Ovary (tissue), 9 donors: ENCODE results near the gene MSANTD7. TPM values are rescaled to one million over a fixed set of nuclear protein-coding genes. Genes with fewer than 3 reads are reported as not detected.

Source experiments
- DNase-seq, 5 donors: peaks; one replicate each; pipeline ENCODE4 v3.0.0-alpha.2; 2019 to 2020
- H3K27ac ChIP-seq, 2 donors: fragments of 200-600 bp; one replicate each; pipeline versions ENCODE4 v1.5.1 to v1.8.0; 2019 to 2022
- H3K27me3 ChIP-seq: fragments of 200-600 bp; one replicate; pipeline ENCODE4 v1.8.0; 2022
- H3K36me3 ChIP-seq: fragments of 200-600 bp; sonication (generic); one replicate; pipeline ENCODE4 v1.5.1; 2019
- H3K4me1 ChIP-seq: one replicate; pipeline ENCODE4 v1.8.1; 2013; ENCODE audit warnings: mild to moderate bottlenecking, moderate library complexity; ENCODE audit not compliant: insufficient read depth
- H3K4me3 ChIP-seq: fragments of 200-600 bp; sonication (generic); one replicate; pipeline ENCODE4 v1.5.1; 2017
- H3K9me3 ChIP-seq, 2 donors: fragments of 200-600 bp in 1 of 2; sonication (generic) in 1 of 2; one replicate each; pipeline versions ENCODE4 v1.5.1 to v1.8.1; 2013 to 2019; ENCODE audit warnings: mild to moderate bottlenecking in 1 of 2, moderate library complexity in 1 of 2
- EP300 ChIP-seq: sonication (generic); formaldehyde crosslinking; IDR thresholded peaks from one replicate; pipeline ENCODE4 v1.6.1; 2017; ENCODE audit warnings: antibody characterized with exemption
- POLR2A ChIP-seq: fragments of 450-650 bp; IDR thresholded peaks from one replicate; pipeline ENCODE4 v1.6.1; 2017; ENCODE audit warnings: antibody characterized with exemption, mild to moderate bottlenecking, moderate library complexity
- WGBS, 3 donors: extraction: QIAGEN DNeasy Blood & Tissue Kit in 1 of 3; methylation state at CpG; one replicate each; pipeline versions ENCODE4 v1.1.5 to v1.1.7; 2013 to 2017; 5-methylcytosine and 5-hydroxymethylcytosine counted together
- intact Hi-C, 4 donors: fragments of 100-400 bp; cut with DNase I; formaldehyde crosslinking; loops; one replicate each; pipeline versions ENCODE4 v1.11.0 to v1.15.1; 2022 to 2023
- polyA plus RNA-seq, 2 donors: library from polyadenylated mRNA; stranded (reverse); fragments of 200-250 nt in 1 of 2; fragments of 350-450 nt in 1 of 2; fragmentation: Illumina TruSeq in 1 of 2; extraction: RNeasy Lipid Tissue Mini Kit (QIAGEN cat#74804) in 1 of 2; gene quantifications; one replicate each; pipeline ENCODE4 v1.2.3, GENCODE V29; 2013 to 2014
- total RNA-seq, 7 donors: library from RNA; depleted of rRNA in 2 of 7; stranded (reverse); fragments of >200 nt in 2 of 7; fragmentation: NEBNext Ultra II Directional in 3 of 7; extraction: Animal tissue kit (Norgen Biotek cat#: 25700) in 3 of 7; gene quantifications; one replicate each; pipeline versions ENCODE4 v1.1.0 to v1.2.4, GENCODE V29; 2016 to 2023
- TF ChIP-seq, protein P1 (sequence below), 3 donors: fragments of 450-650 bp in 2 of 3; fragments of 200-600 bp in 1 of 3; IDR thresholded peaks; one replicate each; pipeline versions ENCODE4 v1.5.1 to v1.8.0; 2016 to 2022; ENCODE audit warnings: antibody characterized with exemption in 3 of 3, mild to moderate bottlenecking in 1 of 3
- donor health status: DM: no; HTN: no; CAD: no; lungs with moderate emphysema.
- donor health status: DM: no; HTN: no; CAD: no.
- donor health status: Bipolar disorder and iron deficiency.
- donor health status: DM: yes; HTN: yes; CAD: no.
- donor health status: DM: no; HTN: no; CAD: no.
- donor health status: DM: yes; HTN: yes; CAD: no.

The MSANTD7 gene
- total and polyA plus RNA-seq, 9 donors, result 6.7 to 15.1 (median 9.6) TPM

DNA sequence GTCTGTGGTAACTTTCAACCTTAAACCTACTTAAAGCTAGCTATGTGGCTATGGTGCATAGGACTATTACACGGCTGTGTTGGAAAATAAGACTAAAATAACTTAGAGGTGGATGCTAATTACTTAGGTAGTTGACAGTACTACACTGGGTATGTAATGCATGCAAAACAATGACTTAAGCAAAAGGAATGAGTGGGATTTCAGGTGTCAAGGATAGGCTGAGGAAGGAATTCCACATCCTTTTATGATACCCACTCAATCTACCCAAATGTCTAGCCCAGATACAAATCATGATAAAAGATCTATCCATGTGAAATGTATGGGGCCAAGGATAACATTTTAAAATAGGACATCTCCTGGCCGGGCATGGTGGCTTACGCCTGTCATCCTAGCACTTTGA, 14.1 kb upstream of the MSANTD7 start:
- intact Hi-C loops, result loop anchor here in 1 of 4 donors (10.0 kb wide), 1 partner anchor 289 kb away; no protein-coding TSS in a partner anchor
- TF ChIP-seq POLR2A (no peak), EP300 (no peak)
- TF ChIP-seq, protein P1, sequence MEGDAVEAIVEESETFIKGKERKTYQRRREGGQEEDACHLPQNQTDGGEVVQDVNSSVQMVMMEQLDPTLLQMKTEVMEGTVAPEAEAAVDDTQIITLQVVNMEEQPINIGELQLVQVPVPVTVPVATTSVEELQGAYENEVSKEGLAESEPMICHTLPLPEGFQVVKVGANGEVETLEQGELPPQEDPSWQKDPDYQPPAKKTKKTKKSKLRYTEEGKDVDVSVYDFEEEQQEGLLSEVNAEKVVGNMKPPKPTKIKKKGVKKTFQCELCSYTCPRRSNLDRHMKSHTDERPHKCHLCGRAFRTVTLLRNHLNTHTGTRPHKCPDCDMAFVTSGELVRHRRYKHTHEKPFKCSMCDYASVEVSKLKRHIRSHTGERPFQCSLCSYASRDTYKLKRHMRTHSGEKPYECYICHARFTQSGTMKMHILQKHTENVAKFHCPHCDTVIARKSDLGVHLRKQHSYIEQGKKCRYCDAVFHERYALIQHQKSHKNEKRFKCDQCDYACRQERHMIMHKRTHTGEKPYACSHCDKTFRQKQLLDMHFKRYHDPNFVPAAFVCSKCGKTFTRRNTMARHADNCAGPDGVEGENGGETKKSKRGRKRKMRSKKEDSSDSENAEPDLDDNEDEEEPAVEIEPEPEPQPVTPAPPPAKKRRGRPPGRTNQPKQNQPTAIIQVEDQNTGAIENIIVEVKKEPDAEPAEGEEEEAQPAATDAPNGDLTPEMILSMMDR (IDR thresholded peaks at IDR 0.05), result no peak
- H3K4me3 ChIP-seq, result no peak overlapping the region
- no peaks in the 10 kb centered on the region for H3K4me1 ChIP-seq
- DNase-seq, result no peak
- H3K36me3 ChIP-seq, result no peaks in the 10 kb centered on the region
- 74 to 89% (median 87%) methylated on average over 3 of the region's 3 CpGs for WGBS, 3 donors
- no peak overlapping the region for H3K27ac ChIP-seq
- H3K9me3 ChIP-seq, result no peaks in the 10 kb centered on the region
- no peaks in the 10 kb centered on the region for H3K27me3 ChIP-seq

DNA sequence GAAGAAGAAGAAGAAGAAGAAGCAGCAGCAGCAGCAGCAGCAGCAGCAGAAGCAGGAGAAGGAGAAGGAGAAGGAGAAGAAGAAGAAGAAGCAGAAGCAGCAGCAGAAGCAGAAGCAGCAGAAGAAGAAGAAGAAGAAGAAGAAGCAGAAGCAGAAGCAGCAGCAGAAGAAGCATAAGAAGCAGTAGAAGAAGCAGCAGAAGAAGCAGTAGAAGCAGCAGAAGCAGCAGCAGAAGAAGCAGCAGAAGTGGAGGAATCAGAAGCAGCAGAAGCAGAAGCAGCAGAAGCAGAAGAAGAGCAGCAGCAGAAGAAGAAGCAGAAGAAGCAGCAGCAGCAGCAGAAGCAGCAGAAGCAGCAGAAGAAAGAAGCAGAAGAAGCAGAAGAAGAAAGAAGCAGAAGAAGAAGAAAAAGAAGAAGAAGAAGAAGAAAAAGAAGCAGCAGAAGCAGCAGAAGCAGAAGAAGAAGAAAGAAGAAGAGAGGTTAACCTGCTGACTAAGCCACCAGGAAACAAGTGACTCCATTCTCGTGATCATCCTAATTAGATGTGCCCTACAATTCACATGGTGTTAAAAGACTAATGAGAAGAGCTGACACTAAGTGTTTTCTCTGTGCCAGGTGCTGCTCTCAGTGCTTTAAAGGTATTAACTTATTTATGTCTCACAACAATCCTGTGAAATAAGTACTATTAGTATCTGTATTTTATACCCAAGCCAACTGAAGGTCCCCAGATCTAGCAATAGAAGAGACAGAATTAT, 11.9 kb upstream of the MSANTD7 start:
- no peak overlapping the region for H3K27ac ChIP-seq
- H3K4me3 ChIP-seq, result no peak overlapping the region
- H3K9me3 ChIP-seq, result no peaks in the 10 kb centered on the region
- intact Hi-C loops, result loop anchor here in 1 of 4 donors (10.0 kb wide), 1 partner anchor 291 kb away; no protein-coding TSS in a partner anchor
- WGBS, 3 donors, result 44 to 72% (median 55%) methylated on average over 1 of the region's 1 CpG
- no peaks in the 10 kb centered on the region for H3K4me1 ChIP-seq
- H3K27me3 ChIP-seq, result no peaks in the 10 kb centered on the region
- no peak for TF ChIP-seq POLR2A
- no peak for TF ChIP-seq EP300
- TF ChIP-seq, protein P1 (IDR thresholded peaks at IDR 0.05), result no peak
- no peak for DNase-seq
- H3K36me3 ChIP-seq, result no peaks in the 10 kb centered on the region

DNA sequence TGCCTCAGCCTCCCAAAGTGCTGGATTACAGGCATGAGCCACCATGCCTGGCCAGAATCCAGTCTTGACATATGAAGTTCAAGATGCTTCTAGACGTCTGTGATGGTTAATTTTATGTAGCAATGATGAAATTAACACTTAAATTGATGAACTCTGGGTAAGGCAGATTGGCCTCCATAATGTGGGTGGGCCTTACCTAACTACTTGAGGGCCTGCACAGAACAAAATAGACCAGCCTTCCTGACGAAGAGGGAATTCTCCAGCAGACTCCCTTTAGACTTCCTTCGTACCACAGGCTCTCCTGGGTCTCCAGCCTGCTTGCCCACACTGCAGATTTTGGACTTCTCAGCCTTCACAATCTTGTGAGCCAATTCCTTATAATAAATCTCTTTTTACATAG, 5.0 kb upstream of the MSANTD7 start:
- Histone ChIP-seq H3K36me3 (no peaks in the 10 kb centered on the region), H3K9me3 (no peaks in the 10 kb centered on the region), H3K4me3 (no peak overlapping the region), H3K4me1 (no peaks in the 10 kb centered on the region), H3K27ac (no peak overlapping the region), H3K27me3 (no peaks in the 10 kb centered on the region)
- no peak for TF ChIP-seq EP300
- 73 to 83% (median 78%) methylated on average over 3 of the region's 3 CpGs for WGBS, 3 donors
- intact Hi-C loops, result loop anchor here in 1 of 4 donors (10.0 kb wide), 1 partner anchor 262 kb away; the partner anchor contains the start of gene RPP38
- no peak for DNase-seq

DNA sequence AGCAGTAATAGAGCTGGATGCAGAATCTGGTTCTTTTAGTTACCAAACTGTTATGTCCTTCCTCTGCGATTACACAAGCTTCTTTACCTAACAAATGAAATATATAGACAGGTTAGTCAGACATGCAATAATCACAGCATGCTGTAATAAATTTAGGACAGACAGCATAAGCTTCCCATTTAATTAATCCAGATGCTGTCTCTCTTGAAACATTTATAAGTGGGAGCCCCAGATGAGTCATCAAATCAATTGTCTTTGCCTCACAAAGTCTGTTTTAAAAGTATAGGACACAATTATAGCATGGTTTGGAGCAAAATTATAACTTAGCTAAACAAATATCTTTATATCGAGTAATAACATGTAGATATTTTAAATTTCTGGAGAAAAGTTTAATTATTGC, 1.9 kb upstream of the MSANTD7 start:
- peak overlapping the region in 1 of 2 donors; percentile 92 for H3K27ac ChIP-seq
- no peak overlapping the region for H3K4me3 ChIP-seq
- no peaks in the 10 kb centered on the region for H3K4me1 ChIP-seq
- WGBS, 3 donors, result 92 to 99% (median 92%) methylated on average over 2 of the region's 2 CpGs
- H3K27me3 ChIP-seq, result no peaks in the 10 kb centered on the region
- no peak for DNase-seq
- no peaks in the 10 kb centered on the region for H3K36me3 ChIP-seq
- intact Hi-C loops, result loop anchor here in 1 of 4 donors (10.0 kb wide), 1 partner anchor 259 kb away; the partner anchor contains the start of gene RPP38
- no peaks in the 10 kb centered on the region for H3K9me3 ChIP-seq
- TF ChIP-seq, protein P1 (IDR thresholded peaks at IDR 0.05), result no peak
- TF ChIP-seq EP300 (no peak), POLR2A (no peak)
